HepG2 (cell line): ENCODE measurements around the gene FBXO44. TPM values are rescaled to one million over a fixed set of nuclear protein-coding genes. Genes with fewer than 3 reads are reported as not detected.
A peak's percentile ranks its signal among the peaks of the same experiment; 100 is the strongest.

Source experiments
- ERF ChIP-seq: IDR thresholded peaks from 2 replicates; pipeline ENCODE4 v1.6.1; 2018; ENCODE audit warnings: missing biosample characterization, missing genetic modification reagents
- HNRNPK ChIP-seq: fragments of 200-400 bp; formaldehyde crosslinking; IDR thresholded peaks from 2 replicates; pipeline ENCODE4 v1.6.1; 2018; ENCODE audit warnings: low read length, low read depth, moderate library complexity, mild to moderate bottlenecking; ENCODE audit not compliant: poor library complexity, severe bottlenecking
- HOXA3 ChIP-seq: sonication (generic); formaldehyde crosslinking; IDR thresholded peaks from 2 replicates; pipeline ENCODE4 v1.5.0; 2020; ENCODE audit warnings: missing genetic modification reagents
- IRF1 ChIP-seq: sonication (generic); formaldehyde crosslinking; IDR thresholded peaks from 2 replicates; pipeline ENCODE4 v1.4.0; 2020; ENCODE audit warnings: low read depth, mild to moderate bottlenecking, missing genetic modification reagents
- KDM3A ChIP-seq: IDR thresholded peaks from 2 replicates; pipeline ENCODE4 v1.6.1; 2018; ENCODE audit warnings: low read depth, missing compliant biosample characterization
- KLF12 ChIP-seq: sonication (generic); formaldehyde crosslinking; IDR thresholded peaks from 2 replicates; pipeline ENCODE4 v1.4.0; 2020; ENCODE audit warnings: missing genetic modification reagents, borderline replicate concordance
- KMT2A ChIP-seq: sonication (generic); formaldehyde crosslinking; IDR thresholded peaks from 2 replicates; pipeline ENCODE4 v1.4.0; 2020; ENCODE audit warnings: missing genetic modification reagents
- MLLT10 ChIP-seq: sonication (generic); formaldehyde crosslinking; IDR thresholded peaks from 2 replicates; pipeline ENCODE4 v1.4.0; 2020; ENCODE audit warnings: missing genetic modification reagents
- MYC ChIP-seq: sonication (generic); formaldehyde crosslinking; IDR thresholded peaks from 2 replicates; pipeline ENCODE4 v1.9.0; 2021; ENCODE audit warnings: missing genetic modification reagents, borderline replicate concordance
- RBFOX2 ChIP-seq: fragments of 200-400 bp; formaldehyde crosslinking; IDR thresholded peaks from 2 replicates; pipeline ENCODE4 v1.6.1; 2017; ENCODE audit warnings: low read depth, mild to moderate bottlenecking, low read length
- SAFB2 ChIP-seq: sonication (generic); formaldehyde crosslinking; IDR thresholded peaks from 2 replicates; pipeline ENCODE4 v1.5.1; 2020; ENCODE audit warnings: missing genetic modification reagents, low read depth, mild to moderate bottlenecking, borderline replicate concordance
- SIN3A ChIP-seq: IDR thresholded peaks from 2 replicates; pipeline ENCODE4 v1.6.1; 2011; ENCODE audit warnings: low read depth, mild to moderate bottlenecking, control low read depth, low read length, borderline replicate concordance
- TSC22D2 ChIP-seq: sonication (generic); formaldehyde crosslinking; IDR thresholded peaks from 2 replicates; pipeline ENCODE4 v1.5.1; 2020; ENCODE audit warnings: missing genetic modification reagents, mild to moderate bottlenecking, borderline replicate concordance
- ZNF142 ChIP-seq: sonication (generic); formaldehyde crosslinking; IDR thresholded peaks from 2 replicates; pipeline ENCODE4 v1.4.0; 2020; ENCODE audit warnings: missing genetic modification reagents
- ZNF546 ChIP-seq: sonication (generic); formaldehyde crosslinking; conservative IDR thresholded peaks from 2 replicates; pipeline ENCODE4 v1.8.1; 2023; ENCODE audit warnings: mild to moderate bottlenecking, missing genetic modification reagents
- polyA plus RNA-seq, 8 experiments: library from polyadenylated mRNA; depleted of rRNA in 3 of 8; stranded (reverse) in 7 of 8; unstranded in 1 of 8; fragments of >200 nt; fragmentation: Illumina TruSeq in 4 of 8; extraction: Trizol in 4 of 8; gene quantifications; 2 replicates each; pipeline versions ENCODE4 v1.2.1 to v1.2.3, GENCODE V29; 2011 to 2016; ENCODE audit warnings: low read depth in 4 of 8, missing spikeins in 1 of 8, mixed read lengths in 1 of 8; ENCODE audit not compliant: insufficient read depth in 1 of 8
- total RNA-seq, 5 experiments: library from RNA; depleted of rRNA; stranded (reverse); fragments of >200 nt; fragmentation: Illumina TruSeq; extraction: Trizol; gene quantifications; 2 replicates each; pipeline ENCODE4 v1.2.3, GENCODE V29; 2016; ENCODE audit warnings: low read depth in 1 of 5
- TF ChIP-seq, protein P1 (sequence below): fragments of 450-650 bp; IDR thresholded peaks from 2 replicates; pipeline ENCODE4 v1.6.1; 2017; ENCODE audit warnings: mild to moderate bottlenecking
- TF ChIP-seq, protein P2 (sequence below): IDR thresholded peaks from 2 replicates; pipeline ENCODE4 v1.6.1; 2016

The FBXO44 gene
- total and polyA plus RNA-seq, 2 of the 13 experiments (the other 11 are each of a cell fraction or from before 2014, with no cell fraction given), result 22.4 to 27.9 TPM

GRCh38 chr1:11654137-11654938 is at the start of gene FBXO44, which contains the start of gene FBXO2 (continued):
- no peak for TF ChIP-seq IRF1
- TF ChIP-seq SIN3A, result peak; percentile 46; the same call in 1 of the 2 replicates
- TF ChIP-seq SAFB2 (CRISPR knock-in tag), result 0 out of 2 replicates have a peak, but pooled peaks have one; percentile 57
- TF ChIP-seq ZNF142 (CRISPR knock-in tag), result no peak
- TF ChIP-seq RBFOX2, result peak; percentile 92
- TF ChIP-seq ZNF546 (CRISPR knock-in tag), result 0 out of 2 replicates have a peak, but pooled peaks have one; percentile 39
- TF ChIP-seq MLLT10, result no peak
- 0 out of 2 replicates have a peak, but pooled peaks have one; percentile 20 for TF ChIP-seq ERF
- 0 out of 2 replicates have a peak, but pooled peaks have one; percentile 47 for TF ChIP-seq KMT2A (CRISPR knock-in tag)
- peak; percentile 55; the same call in 1 of the 2 replicates for TF ChIP-seq KLF12 (CRISPR knock-in tag)
- no peak; the same call in 1 of the 2 replicates for TF ChIP-seq HOXA3 (CRISPR knock-in tag)
- no peak for TF ChIP-seq TSC22D2 (CRISPR knock-in tag)
- TF ChIP-seq, protein P1, sequence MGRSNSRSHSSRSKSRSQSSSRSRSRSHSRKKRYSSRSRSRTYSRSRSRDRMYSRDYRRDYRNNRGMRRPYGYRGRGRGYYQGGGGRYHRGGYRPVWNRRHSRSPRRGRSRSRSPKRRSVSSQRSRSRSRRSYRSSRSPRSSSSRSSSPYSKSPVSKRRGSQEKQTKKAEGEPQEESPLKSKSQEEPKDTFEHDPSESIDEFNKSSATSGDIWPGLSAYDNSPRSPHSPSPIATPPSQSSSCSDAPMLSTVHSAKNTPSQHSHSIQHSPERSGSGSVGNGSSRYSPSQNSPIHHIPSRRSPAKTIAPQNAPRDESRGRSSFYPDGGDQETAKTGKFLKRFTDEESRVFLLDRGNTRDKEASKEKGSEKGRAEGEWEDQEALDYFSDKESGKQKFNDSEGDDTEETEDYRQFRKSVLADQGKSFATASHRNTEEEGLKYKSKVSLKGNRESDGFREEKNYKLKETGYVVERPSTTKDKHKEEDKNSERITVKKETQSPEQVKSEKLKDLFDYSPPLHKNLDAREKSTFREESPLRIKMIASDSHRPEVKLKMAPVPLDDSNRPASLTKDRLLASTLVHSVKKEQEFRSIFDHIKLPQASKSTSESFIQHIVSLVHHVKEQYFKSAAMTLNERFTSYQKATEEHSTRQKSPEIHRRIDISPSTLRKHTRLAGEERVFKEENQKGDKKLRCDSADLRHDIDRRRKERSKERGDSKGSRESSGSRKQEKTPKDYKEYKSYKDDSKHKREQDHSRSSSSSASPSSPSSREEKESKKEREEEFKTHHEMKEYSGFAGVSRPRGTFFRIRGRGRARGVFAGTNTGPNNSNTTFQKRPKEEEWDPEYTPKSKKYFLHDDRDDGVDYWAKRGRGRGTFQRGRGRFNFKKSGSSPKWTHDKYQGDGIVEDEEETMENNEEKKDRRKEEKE, result no peak
- TF ChIP-seq MYC, result no peak
- TF ChIP-seq KDM3A (CRISPR knock-in tag), result peak; percentile 11; the same call in 1 of the 2 replicates
- TF ChIP-seq, protein P2, sequence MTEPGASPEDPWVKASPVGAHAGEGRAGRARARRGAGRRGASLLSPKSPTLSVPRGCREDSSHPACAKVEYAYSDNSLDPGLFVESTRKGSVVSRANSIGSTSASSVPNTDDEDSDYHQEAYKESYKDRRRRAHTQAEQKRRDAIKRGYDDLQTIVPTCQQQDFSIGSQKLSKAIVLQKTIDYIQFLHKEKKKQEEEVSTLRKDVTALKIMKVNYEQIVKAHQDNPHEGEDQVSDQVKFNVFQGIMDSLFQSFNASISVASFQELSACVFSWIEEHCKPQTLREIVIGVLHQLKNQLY (CRISPR knock-in tag), result no peak
- TF ChIP-seq HNRNPK, result peak; percentile 48
